Neural progenitor cell (in vitro differentiated cells): Measurements from ENCODE around the gene PRSS57. TPM values are rescaled to one million over a fixed set of nuclear protein-coding genes. Genes with fewer than 3 reads are reported as not detected.
A peak's percentile ranks its signal among the peaks of the same experiment; 100 is the strongest.

Source experiments
- DNase-seq: peaks from one replicate; pipeline ENCODE4 v3.0.0-alpha.2; 2016; ENCODE audit warnings: low spot score
- H2AFZ ChIP-seq: fragments of 200-600 bp; sonication (generic); replicated peaks from 2 replicates; pipeline ENCODE4 v1.6.1; 2016; ENCODE audit warnings: antibody characterized with exemption
- H3F3A ChIP-seq: fragments of 200-600 bp; sonication (generic); 2 replicates; pipeline ENCODE4 v1.6.1; 2016; ENCODE audit warnings: antibody characterized with exemption, low read depth
- H3K27ac ChIP-seq: fragments of 200-600 bp; sonication (generic); 2 replicates; pipeline ENCODE4 v1.5.1; 2016; ENCODE audit warnings: mild to moderate bottlenecking
- H3K27me3 ChIP-seq: fragments of 200-600 bp; sonication (generic); 2 replicates; pipeline ENCODE4 v1.6.1; 2016; ENCODE audit warnings: mild to moderate bottlenecking, moderate library complexity
- H3K36me3 ChIP-seq: fragments of 200-600 bp; sonication (generic); 2 replicates; pipeline ENCODE4 v1.5.1; 2016
- H3K4me1 ChIP-seq: fragments of 200-600 bp; sonication (generic); 2 replicates; pipeline ENCODE4 v1.6.1; 2016; ENCODE audit warnings: mixed run types
- H3K4me2 ChIP-seq: fragments of 200-600 bp; sonication (generic); 2 replicates; pipeline ENCODE4 v1.6.1; 2016
- H3K4me3 ChIP-seq: fragments of 200-600 bp; sonication (generic); 2 replicates; pipeline ENCODE4 v1.5.1; 2016
- H3K79me2 ChIP-seq: fragments of 200-600 bp; sonication (generic); 2 replicates; pipeline ENCODE4 v1.6.1; 2016; ENCODE audit warnings: low read depth
- H3K9ac ChIP-seq: fragments of 200-600 bp; sonication (generic); 2 replicates; pipeline ENCODE4 v1.6.1; 2016
- H3K9me3 ChIP-seq: fragments of 200-600 bp; sonication (generic); 2 replicates; pipeline ENCODE4 v1.5.1; 2016; ENCODE audit warnings: low read depth
- H4K20me1 ChIP-seq: fragments of 200-600 bp; sonication (generic); 2 replicates; pipeline ENCODE4 v1.6.1; 2016; ENCODE audit warnings: low read depth
- H3K27ac Mint-ChIP-seq: 3 replicates; pipeline ENCODE4 v1.8.0; 2021; ENCODE audit warnings: mixed read lengths
- H3K27me3 Mint-ChIP-seq: 2 replicates; pipeline ENCODE4 v1.8.0; 2022; ENCODE audit warnings: low read depth, mild to moderate bottlenecking, inconsistent platforms, moderate library complexity, mixed read lengths; ENCODE audit not compliant: insufficient read depth
- H3K36me3 Mint-ChIP-seq: 3 replicates; pipeline ENCODE4 v1.8.0; 2021; ENCODE audit warnings: mixed read lengths
- H3K4me1 Mint-ChIP-seq: 3 replicates; pipeline ENCODE4 v1.8.0; 2021; ENCODE audit warnings: mixed read lengths
- H3K4me3 Mint-ChIP-seq: 3 replicates; pipeline ENCODE4 v1.8.0; 2021; ENCODE audit warnings: mild to moderate bottlenecking, moderate library complexity, mixed read lengths
- H3K9me3 Mint-ChIP-seq: 3 replicates; pipeline ENCODE4 v1.8.0; 2020; ENCODE audit warnings: mixed read lengths
- EZH2 ChIP-seq: fragments of 200-600 bp; sonication (generic); IDR thresholded peaks from 2 replicates; pipeline ENCODE4 v1.6.1; 2017; ENCODE audit warnings: antibody characterized with exemption, mild to moderate bottlenecking, moderate library complexity
- EZH2phosphoT487 ChIP-seq: fragments of 200-600 bp; sonication (generic); IDR thresholded peaks from 2 replicates; pipeline ENCODE4 v1.6.1; 2017; ENCODE audit warnings: antibody characterized with exemption
- total RNA-seq: library from RNA; depleted of rRNA; stranded (reverse); fragments of >200 nt; gene quantifications from 2 replicates; pipeline ENCODE4 v1.2.3, GENCODE V29; 2015; ENCODE audit warnings: low replicate concordance
- TF ChIP-seq, protein P1 (sequence below): fragments of 200-600 bp; sonication (generic); IDR thresholded peaks from 2 replicates; pipeline ENCODE4 v1.5.1; 2017; ENCODE audit warnings: antibody characterized with exemption, mild to moderate bottlenecking

PRSS57 gene
- total RNA-seq, 1 donor from 2014 or later = not detected

- Histone ChIP-seq H4K20me1 (peaks cover 17% of the 10 kb centered on the region), H3K4me3 (no peak overlapping the region), H3K9me3 (no peaks in the 10 kb centered on the region), H3F3A (peaks cover 17% of the 10 kb centered on the region), H3K36me3 (no peaks in the 10 kb centered on the region), H2AFZ (no peak overlapping the region), H3K79me2 (no peaks in the 10 kb centered on the region), H3K9ac (no peak overlapping the region), H3K27ac (no peak overlapping the region), H3K4me2 (no peak overlapping the region), H3K27me3 (peaks cover 12% of the 10 kb centered on the region), H3K4me1 (peaks cover 7% of the 10 kb centered on the region)
- H3K36me3 Mint-ChIP-seq = no peaks in the 10 kb centered on the region
- DNase-seq = no peak
- peaks cover 6% of the 10 kb centered on the region for H3K4me1 Mint-ChIP-seq
- H3K4me3 Mint-ChIP-seq = no peak overlapping the region
- H3K9me3 Mint-ChIP-seq = no peaks in the 10 kb centered on the region
- H3K27me3 Mint-ChIP-seq = peaks cover 14% of the 10 kb centered on the region
- TF ChIP-seq, protein P1, sequence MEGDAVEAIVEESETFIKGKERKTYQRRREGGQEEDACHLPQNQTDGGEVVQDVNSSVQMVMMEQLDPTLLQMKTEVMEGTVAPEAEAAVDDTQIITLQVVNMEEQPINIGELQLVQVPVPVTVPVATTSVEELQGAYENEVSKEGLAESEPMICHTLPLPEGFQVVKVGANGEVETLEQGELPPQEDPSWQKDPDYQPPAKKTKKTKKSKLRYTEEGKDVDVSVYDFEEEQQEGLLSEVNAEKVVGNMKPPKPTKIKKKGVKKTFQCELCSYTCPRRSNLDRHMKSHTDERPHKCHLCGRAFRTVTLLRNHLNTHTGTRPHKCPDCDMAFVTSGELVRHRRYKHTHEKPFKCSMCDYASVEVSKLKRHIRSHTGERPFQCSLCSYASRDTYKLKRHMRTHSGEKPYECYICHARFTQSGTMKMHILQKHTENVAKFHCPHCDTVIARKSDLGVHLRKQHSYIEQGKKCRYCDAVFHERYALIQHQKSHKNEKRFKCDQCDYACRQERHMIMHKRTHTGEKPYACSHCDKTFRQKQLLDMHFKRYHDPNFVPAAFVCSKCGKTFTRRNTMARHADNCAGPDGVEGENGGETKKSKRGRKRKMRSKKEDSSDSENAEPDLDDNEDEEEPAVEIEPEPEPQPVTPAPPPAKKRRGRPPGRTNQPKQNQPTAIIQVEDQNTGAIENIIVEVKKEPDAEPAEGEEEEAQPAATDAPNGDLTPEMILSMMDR = no peak
- no peak for TF ChIP-seq EZH2phosphoT487
- TF ChIP-seq EZH2 = no peak
- H3K27ac Mint-ChIP-seq = no peak overlapping the region
These were observed 12.5 kb downstream of the PRSS57 start for GRCh38 chr19:682678-683320.

GRCh38 chr19:681029-682019 lies 13.9 kb downstream of the PRSS57 start:
- Histone ChIP-seq H3K27me3 (peaks cover 27% of the 10 kb centered on the region), H3K9ac (no peak overlapping the region), H3K36me3 (no peaks in the 10 kb centered on the region), H3K4me1 (peaks cover 7% of the 10 kb centered on the region), H3K4me2 (peak overlapping the region; percentile 64), H3K4me3 (peak overlapping the region; percentile 49), H3F3A (peaks cover 19% of the 10 kb centered on the region), H3K79me2 (no peaks in the 10 kb centered on the region), H3K9me3 (no peaks in the 10 kb centered on the region), H3K27ac (no peak overlapping the region), H2AFZ (no peak overlapping the region), H4K20me1 (peaks cover 26% of the 10 kb centered on the region)
- Mint-ChIP-seq H3K36me3 (no peaks in the 10 kb centered on the region), H3K4me3 (peak overlapping the region; percentile 95), H3K4me1 (peaks cover 6% of the 10 kb centered on the region), H3K9me3 (no peaks in the 10 kb centered on the region), H3K27ac (peak overlapping the region; percentile 98), H3K27me3 (peaks cover 6% of the 10 kb centered on the region)
- TF ChIP-seq EZH2 (no peak), EZH2phosphoT487 (no peak)
- TF ChIP-seq, protein P1 = no peak
- peak; percentile 94 for DNase-seq

- no peaks in the 10 kb centered on the region for H3K36me3 Mint-ChIP-seq
- H3K27me3 ChIP-seq = peaks cover 36% of the 10 kb centered on the region
These were observed 14.8 kb downstream of the PRSS57 start for GRCh38 chr19:680287-681028.

More at GRCh38 chr19:680287-681028, 14.8 kb downstream of the PRSS57 start:
- no peaks in the 10 kb centered on the region for H3K36me3 ChIP-seq
- H3K9me3 Mint-ChIP-seq = no peaks in the 10 kb centered on the region
- H3K4me1 Mint-ChIP-seq = peaks cover 4% of the 10 kb centered on the region
- peak overlapping the region; percentile 95 for H3K4me3 Mint-ChIP-seq
- peak overlapping the region; percentile 91 for H3K4me2 ChIP-seq
- H3K27ac ChIP-seq = no peak overlapping the region
- H3F3A ChIP-seq = peaks cover 24% of the 10 kb centered on the region
- H3K4me3 ChIP-seq = peak overlapping the region; percentile 93
- H3K4me1 ChIP-seq = peaks cover 7% of the 10 kb centered on the region
- H3K27me3 Mint-ChIP-seq = peaks cover 10% of the 10 kb centered on the region
- H3K79me2 ChIP-seq = no peaks in the 10 kb centered on the region
- H3K27ac Mint-ChIP-seq = peak overlapping the region; percentile 98
- peak overlapping the region; percentile 54 for H2AFZ ChIP-seq
- no peaks in the 10 kb centered on the region for H3K9me3 ChIP-seq
- no peak overlapping the region for H3K9ac ChIP-seq
- peak; percentile 99 for DNase-seq
- peaks cover 26% of the 10 kb centered on the region for H4K20me1 ChIP-seq
- TF ChIP-seq EZH2 = no peak
- TF ChIP-seq, protein P1 = peak; percentile 55
